Kidney epithelial cell (primary cell): ENCODE measurements around the gene SIN3B. TPM values are rescaled to one million over a fixed set of nuclear protein-coding genes. Genes with fewer than 3 reads are reported as not detected.

Experiments used
- DNase-seq: peaks from one replicate; pipeline ENCODE4 v3.0.0-alpha.2; 2010; ENCODE audit warnings: low read depth
- H3K27me3 ChIP-seq: 2 replicates; pipeline ENCODE4 v1.6.0; 2011; ENCODE audit warnings: low read length; ENCODE audit not compliant: control insufficient read depth, insufficient read depth
- H3K36me3 ChIP-seq: 2 replicates; pipeline ENCODE4 v1.5.1; 2011; ENCODE audit warnings: low read length; ENCODE audit not compliant: control insufficient read depth, insufficient read depth
- H3K4me3 ChIP-seq: 2 replicates; pipeline ENCODE4 v1.5.1; 2011; ENCODE audit warnings: low read depth, mild to moderate bottlenecking, control low read depth, low read length
- total RNA-seq: library from RNA; depleted of rRNA; stranded (reverse); fragments of >200 nt; gene quantifications from 2 replicates; pipeline ENCODE4 v1.2.3, GENCODE V29; 2015
- TF ChIP-seq, protein P1 (sequence below): IDR thresholded peaks from 2 replicates; pipeline ENCODE4 v1.5.1; 2011; ENCODE audit warnings: mild to moderate bottlenecking, moderate library complexity, low read length, control low read depth, inconsistent platforms; ENCODE audit not compliant: insufficient read depth, poor library complexity, severe bottlenecking

Gene SIN3B
- total RNA-seq, 1 donor from 2014 or later = 36.6 TPM

DNA sequence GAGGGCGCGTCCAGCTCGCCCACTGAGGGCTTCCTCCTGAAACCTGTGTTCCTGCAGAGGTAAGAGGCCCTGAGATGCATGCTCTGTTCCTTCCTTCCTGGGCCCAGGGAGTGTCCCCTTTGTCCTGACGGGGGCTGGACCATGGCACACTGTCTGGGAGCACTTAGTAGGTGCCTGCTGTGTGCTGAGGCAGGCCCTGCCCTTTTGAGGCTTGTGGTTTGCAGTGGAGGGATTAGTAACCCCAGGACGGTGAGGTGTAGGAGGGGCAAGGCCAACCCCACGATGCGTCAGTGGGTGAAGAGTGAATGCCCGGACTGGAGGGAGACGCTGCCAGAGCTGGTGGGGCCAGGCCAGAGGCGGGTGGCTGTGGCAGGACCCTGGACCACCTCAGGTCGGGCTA, 48.4 kb downstream of the SIN3B start:
- no peak for DNase-seq
- H3K36me3 ChIP-seq = peaks cover 1% of the 10 kb centered on the region

DNA sequence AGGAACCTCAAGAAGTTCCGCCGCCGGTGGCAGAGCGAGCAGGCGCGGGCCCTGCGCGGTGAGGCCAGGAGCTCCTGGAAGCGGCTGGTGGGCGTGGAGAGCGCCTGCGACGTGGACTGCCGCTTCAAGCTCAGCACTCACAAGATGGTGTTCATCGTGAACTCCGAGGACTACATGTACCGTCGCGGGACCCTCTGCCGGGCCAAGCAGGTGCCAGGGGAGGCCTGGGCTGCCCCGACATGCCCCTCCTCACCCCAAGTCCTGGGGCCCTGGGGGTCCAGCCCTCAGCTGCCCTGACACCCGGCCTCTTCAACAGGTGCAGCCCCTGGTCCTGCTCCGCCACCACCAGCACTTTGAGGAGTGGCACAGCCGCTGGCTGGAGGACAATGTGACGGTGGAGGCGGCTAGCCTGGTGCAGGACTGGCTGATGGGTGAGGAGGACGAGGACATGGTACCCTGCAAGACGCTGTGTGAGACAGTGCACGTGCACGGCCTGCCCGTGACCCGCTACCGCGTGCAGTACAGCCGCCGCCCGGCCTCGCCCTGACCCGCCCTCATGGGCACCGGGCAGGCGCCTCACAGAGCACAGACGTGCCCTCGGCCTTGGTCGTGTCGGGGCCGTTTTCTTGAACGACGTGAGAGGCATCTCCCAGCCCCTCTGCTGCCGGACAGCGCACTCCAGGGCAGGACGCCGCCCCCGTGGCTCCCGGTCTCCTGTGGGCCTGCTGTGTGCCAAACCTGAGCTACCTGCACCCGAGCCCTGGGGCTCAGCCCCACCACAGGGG, 49.2 kb downstream of the SIN3B start:
- H3K4me3 ChIP-seq = no peak overlapping the region
- H3K27me3 ChIP-seq = no peaks in the 10 kb centered on the region
- DNase-seq = no peak
- peaks cover 1% of the 10 kb centered on the region for H3K36me3 ChIP-seq
- TF ChIP-seq, protein P1, sequence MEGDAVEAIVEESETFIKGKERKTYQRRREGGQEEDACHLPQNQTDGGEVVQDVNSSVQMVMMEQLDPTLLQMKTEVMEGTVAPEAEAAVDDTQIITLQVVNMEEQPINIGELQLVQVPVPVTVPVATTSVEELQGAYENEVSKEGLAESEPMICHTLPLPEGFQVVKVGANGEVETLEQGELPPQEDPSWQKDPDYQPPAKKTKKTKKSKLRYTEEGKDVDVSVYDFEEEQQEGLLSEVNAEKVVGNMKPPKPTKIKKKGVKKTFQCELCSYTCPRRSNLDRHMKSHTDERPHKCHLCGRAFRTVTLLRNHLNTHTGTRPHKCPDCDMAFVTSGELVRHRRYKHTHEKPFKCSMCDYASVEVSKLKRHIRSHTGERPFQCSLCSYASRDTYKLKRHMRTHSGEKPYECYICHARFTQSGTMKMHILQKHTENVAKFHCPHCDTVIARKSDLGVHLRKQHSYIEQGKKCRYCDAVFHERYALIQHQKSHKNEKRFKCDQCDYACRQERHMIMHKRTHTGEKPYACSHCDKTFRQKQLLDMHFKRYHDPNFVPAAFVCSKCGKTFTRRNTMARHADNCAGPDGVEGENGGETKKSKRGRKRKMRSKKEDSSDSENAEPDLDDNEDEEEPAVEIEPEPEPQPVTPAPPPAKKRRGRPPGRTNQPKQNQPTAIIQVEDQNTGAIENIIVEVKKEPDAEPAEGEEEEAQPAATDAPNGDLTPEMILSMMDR = no peak

More for the DNA sequence above, 48.4 kb downstream of the SIN3B start:
- Histone ChIP-seq H3K4me3 (no peak overlapping the region), H3K27me3 (no peaks in the 10 kb centered on the region)
- TF ChIP-seq, protein P1 = no peak

DNA sequence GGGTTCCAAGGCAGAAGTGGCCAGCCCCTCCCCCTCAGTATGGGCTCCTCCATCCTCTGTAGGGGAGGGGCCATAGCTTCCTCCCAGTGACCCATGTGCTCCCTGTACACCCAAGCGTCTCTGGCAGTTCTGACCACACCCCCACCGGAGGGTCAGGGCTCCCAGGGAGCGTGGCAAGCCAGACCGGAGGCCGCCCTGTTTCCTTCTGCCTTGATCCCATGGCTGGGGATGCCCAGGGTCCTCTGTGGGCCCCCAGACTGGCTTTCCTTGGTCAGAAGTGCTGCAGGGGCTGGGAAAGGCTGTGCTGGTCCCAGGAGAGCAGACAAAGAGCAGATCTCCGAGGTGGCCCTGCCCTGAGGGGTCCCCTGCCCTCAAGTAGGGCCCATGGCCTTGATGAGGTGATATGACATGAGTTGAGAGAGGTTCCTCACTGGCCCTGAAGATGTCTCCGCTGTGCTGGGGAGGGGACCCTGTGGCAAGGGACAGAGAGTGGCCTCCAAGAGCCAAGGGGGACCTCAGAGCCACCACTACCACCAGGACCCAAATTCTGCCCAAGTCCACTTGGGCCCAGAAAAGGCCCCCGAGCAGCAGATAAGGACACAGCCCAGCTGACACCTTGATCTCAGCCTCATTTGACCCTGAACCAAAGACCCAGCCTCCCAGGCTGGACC, 51.8 kb downstream of the SIN3B start:
- H3K27me3 ChIP-seq = no peaks in the 10 kb centered on the region
- peaks cover 1% of the 10 kb centered on the region for H3K36me3 ChIP-seq
- TF ChIP-seq, protein P1 = no peak
- DNase-seq = no peak
- H3K4me3 ChIP-seq = no peak overlapping the region

DNA sequence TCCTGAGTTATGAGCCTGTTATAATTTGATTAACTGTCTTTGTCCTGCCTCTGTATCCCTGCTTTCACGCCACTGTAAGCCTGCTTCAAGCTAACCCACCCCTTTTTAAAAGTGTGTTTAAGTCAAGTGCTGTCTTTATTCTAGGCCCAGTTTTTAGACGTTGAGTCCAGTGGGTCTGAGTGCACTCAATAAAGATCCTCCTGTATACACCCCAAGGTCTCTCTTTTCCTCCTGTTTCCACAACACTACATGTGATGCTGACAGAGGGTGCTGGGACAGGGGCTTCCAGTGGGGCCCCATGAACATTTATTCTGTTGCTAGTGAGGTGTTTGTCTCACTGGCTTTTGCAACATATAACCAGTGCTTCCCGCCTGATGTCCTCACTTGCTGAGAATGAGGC, 52.9 kb downstream of the SIN3B start:
- TF ChIP-seq, protein P1 = no peak
- H3K27me3 ChIP-seq = no peaks in the 10 kb centered on the region
- H3K4me3 ChIP-seq = no peak overlapping the region
- peaks cover 1% of the 10 kb centered on the region for H3K36me3 ChIP-seq
- no peak for DNase-seq

DNA sequence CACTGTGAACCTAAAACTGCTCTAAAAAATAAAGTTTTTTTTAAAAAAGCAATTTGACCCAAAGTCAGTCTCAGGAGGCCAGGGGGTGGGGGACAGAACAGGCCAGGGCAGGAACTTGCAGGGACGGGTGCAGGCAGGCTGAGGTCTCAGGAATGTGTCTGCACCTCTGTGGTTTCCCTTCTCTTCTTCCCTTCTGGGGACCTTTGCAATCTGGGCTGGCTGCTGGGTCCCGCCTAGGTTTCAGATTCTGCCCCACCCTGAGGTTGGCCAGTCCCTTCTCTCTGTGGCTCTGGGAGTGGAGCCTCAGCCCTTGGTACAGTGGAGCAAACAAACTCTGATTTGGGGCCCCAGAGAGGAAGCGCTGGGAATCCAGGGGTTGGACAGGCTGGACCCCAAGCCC, 54.3 kb downstream of the SIN3B start:
- TF ChIP-seq, protein P1 = no peak
- DNase-seq = no peak
- H3K27me3 ChIP-seq = no peaks in the 10 kb centered on the region
- no peaks in the 10 kb centered on the region for H3K36me3 ChIP-seq
- no peak overlapping the region for H3K4me3 ChIP-seq
